H1 (cell line): ENCODE results near the gene CSAD. TPM values are rescaled to one million over a fixed set of nuclear protein-coding genes. Genes with fewer than 3 reads are reported as not detected.

Source experiments
- SUZ12 ChIP-seq: fragments of 200-600 bp; sonication (generic); IDR thresholded peaks from 2 replicates; pipeline ENCODE4 v1.6.1; 2012; ENCODE audit warnings: mild to moderate bottlenecking, inconsistent platforms, low read length, moderate library complexity, mixed read lengths
- polyA plus RNA-seq, 7 experiments: library from polyadenylated mRNA; depleted of rRNA in 3 of 7; stranded (reverse) in 5 of 7; unstranded in 2 of 7; fragments of >200 nt in 5 of 7; fragments of 200-250 nt in 2 of 7; gene quantifications; 1 replicate in 5 of 7; 2 replicates in 1 of 7; 4 replicates in 1 of 7; pipeline versions ENCODE4 v1.2.1 to v1.2.3, GENCODE V29; 2011 to 2013; ENCODE audit warnings: missing spikeins in 2 of 7, mixed read lengths in 2 of 7
- total RNA-seq: library from RNA; stranded (reverse); fragmentation: NEBNext Ultra II Directional; extraction: Animal tissue kit (Norgen Biotek cat#: 25700); gene quantifications from 2 replicates; pipeline ENCODE4 v1.2.1, GENCODE V29; 2021

Gene CSAD
- total and polyA plus RNA-seq, 2 of the 8 experiments (the other 6 are each of a cell fraction or from before 2014, with no cell fraction given): 8.8 to 11.3 TPM

DNA sequence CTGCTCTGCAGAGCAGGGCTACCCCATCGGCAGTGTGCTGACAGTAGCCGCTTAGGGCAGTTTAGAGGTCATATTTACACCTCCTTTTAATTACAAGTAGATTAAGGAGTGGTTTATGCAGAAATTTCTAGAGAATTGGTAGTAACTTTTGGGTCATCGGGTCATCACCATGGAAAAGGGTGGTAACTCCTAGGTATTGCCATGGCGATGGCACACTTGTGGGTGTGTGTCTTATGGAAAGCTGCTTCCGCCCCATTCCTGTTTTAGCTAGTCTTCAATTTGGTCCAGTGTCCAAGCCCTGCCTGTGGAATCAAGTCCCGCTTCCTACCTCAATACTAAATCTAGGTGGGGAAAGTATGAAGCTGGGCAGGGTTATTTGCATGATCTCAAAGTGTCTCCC lies 29.7 kb downstream of the CSAD start (continued):
- TF ChIP-seq SUZ12: no peak
